ENCODE measurements around the gene OR52I1.

Gene OR52I1, protein sequence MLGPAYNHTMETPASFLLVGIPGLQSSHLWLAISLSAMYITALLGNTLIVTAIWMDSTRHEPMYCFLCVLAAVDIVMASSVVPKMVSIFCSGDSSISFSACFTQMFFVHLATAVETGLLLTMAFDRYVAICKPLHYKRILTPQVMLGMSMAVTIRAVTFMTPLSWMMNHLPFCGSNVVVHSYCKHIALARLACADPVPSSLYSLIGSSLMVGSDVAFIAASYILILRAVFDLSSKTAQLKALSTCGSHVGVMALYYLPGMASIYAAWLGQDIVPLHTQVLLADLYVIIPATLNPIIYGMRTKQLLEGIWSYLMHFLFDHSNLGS

DNA sequence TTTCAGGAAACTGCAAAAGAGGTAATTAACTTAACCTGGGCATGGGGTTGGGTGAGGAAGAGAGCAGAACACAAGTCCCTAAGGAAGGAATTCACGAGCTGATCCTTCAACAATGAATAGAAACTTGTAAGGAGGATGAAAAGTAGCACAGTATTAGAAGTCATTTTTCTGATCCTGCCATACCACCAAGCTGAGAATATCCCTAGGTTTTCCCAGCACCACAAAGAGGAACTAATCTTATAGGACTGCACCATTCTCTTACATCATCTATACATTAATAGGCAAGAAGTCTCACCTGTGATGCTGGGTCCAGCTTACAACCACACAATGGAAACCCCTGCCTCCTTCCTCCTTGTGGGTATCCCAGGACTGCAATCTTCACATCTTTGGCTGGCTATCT lies at the start of gene OR52I1:
TSS of gene OR52I1 (plus strand) at position 301 of the 400 bp plus-strand sequence. CDS start at position 301, 0 bp downstream.
- Histone ChIP-seq H3K4me3 (ENCODE audit: low read length) (no peak within 1 kb of the TSS), H3K27me3 (ENCODE audit: control insufficient read depth, low read length) (no peaks in the 10 kb centered on the region), H3K4me1 (ENCODE audit: control insufficient read depth, low read length) (peaks cover 5% of the 10 kb centered on the region), H4K20me1 (ENCODE audit: control insufficient read depth, insufficient read depth, low read depth, low read length) (no peaks in the 10 kb centered on the region), H3K36me3 (ENCODE audit: control insufficient read depth, low read length) (peaks cover 5% of the 10 kb centered on the region; the same call in 1 of the 2 replicates), H3K9me2 (replicated peaks; ENCODE audit: control insufficient read depth, low read length) (no peaks in the 10 kb centered on the region), H3K9me3 (ENCODE audit: control insufficient read depth, insufficient read depth, low read length) (no peaks in the 10 kb centered on the region), H3K79me2 (ENCODE audit: control insufficient read depth, low read length) (no peaks in the 10 kb centered on the region), H3F3A (ENCODE audit: control insufficient read depth, insufficient read depth) (no peaks in the 10 kb centered on the region), H3K4me2 (ENCODE audit: low read length) (no peak within 1 kb of the TSS), H3K27ac (ENCODE audit: low read depth, low read length) (no peak within 1 kb of the TSS)
- TF ChIP-seq, protein P1, sequence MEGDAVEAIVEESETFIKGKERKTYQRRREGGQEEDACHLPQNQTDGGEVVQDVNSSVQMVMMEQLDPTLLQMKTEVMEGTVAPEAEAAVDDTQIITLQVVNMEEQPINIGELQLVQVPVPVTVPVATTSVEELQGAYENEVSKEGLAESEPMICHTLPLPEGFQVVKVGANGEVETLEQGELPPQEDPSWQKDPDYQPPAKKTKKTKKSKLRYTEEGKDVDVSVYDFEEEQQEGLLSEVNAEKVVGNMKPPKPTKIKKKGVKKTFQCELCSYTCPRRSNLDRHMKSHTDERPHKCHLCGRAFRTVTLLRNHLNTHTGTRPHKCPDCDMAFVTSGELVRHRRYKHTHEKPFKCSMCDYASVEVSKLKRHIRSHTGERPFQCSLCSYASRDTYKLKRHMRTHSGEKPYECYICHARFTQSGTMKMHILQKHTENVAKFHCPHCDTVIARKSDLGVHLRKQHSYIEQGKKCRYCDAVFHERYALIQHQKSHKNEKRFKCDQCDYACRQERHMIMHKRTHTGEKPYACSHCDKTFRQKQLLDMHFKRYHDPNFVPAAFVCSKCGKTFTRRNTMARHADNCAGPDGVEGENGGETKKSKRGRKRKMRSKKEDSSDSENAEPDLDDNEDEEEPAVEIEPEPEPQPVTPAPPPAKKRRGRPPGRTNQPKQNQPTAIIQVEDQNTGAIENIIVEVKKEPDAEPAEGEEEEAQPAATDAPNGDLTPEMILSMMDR (IDR thresholded peaks at IDR 0.05; ENCODE audit: low read depth, low read length, poor library complexity, severe bottlenecking) = no peak
- TF ChIP-seq EZH2phosphoT487 (IDR thresholded peaks at IDR 0.05; ENCODE audit: borderline replicate concordance, low read length) = no peak

DNA sequence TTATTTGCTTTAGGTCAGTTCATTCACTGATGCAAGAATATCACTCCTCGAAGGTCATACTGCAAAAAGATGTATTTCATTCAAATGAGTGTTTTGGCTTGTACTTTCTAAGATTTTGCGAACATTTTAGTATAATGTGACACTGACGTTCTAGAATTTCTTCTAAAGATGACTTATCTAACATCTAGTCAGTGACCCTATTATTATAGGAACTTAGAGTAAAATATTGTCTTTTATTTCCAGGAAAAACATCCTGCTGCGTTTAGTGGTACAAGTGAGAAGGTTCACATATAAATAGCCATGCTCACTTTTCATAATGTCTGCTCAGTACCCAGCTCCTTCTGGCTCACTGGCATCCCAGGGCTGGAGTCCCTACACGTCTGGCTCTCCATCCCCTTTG lies 48.9 kb upstream of the OR52I1 start, which contains the start of gene OR52M1:
TSS of gene OR52M1 (plus strand) at position 301 of the 400 bp plus-strand sequence. CDS start at position 301, 0 bp downstream.
- TF ChIP-seq, protein P1 (IDR thresholded peaks at IDR 0.05; ENCODE audit: low read depth, low read length, poor library complexity, severe bottlenecking) = no peak
- TF ChIP-seq EZH2phosphoT487 (IDR thresholded peaks at IDR 0.05; ENCODE audit: borderline replicate concordance, low read length) = no peak
- Histone ChIP-seq H3K4me1 (ENCODE audit: control insufficient read depth, low read length) (no peaks in the 10 kb centered on the region), H3K27me3 (ENCODE audit: control insufficient read depth, low read length) (0 out of 2 replicates have a peak, but pooled peaks cover 3% of the 10 kb centered on the region), H3K4me2 (ENCODE audit: low read length) (no peak within 1 kb of the TSS), H3K4me3 (ENCODE audit: low read length) (no peak within 1 kb of the TSS), H3F3A (ENCODE audit: control insufficient read depth, insufficient read depth) (no peaks in the 10 kb centered on the region), H3K79me2 (ENCODE audit: control insufficient read depth, low read length) (no peaks in the 10 kb centered on the region), H3K36me3 (ENCODE audit: control insufficient read depth, low read length) (no peaks in the 10 kb centered on the region), H3K27ac (ENCODE audit: low read depth, low read length) (no peak within 1 kb of the TSS), H4K20me1 (ENCODE audit: control insufficient read depth, insufficient read depth, low read depth, low read length) (no peaks in the 10 kb centered on the region), H3K9me2 (replicated peaks; ENCODE audit: control insufficient read depth, low read length) (no peaks in the 10 kb centered on the region; the same call in 1 of the 2 replicates), H3K9me3 (ENCODE audit: control insufficient read depth, insufficient read depth, low read length) (no peaks in the 10 kb centered on the region)

DNA sequence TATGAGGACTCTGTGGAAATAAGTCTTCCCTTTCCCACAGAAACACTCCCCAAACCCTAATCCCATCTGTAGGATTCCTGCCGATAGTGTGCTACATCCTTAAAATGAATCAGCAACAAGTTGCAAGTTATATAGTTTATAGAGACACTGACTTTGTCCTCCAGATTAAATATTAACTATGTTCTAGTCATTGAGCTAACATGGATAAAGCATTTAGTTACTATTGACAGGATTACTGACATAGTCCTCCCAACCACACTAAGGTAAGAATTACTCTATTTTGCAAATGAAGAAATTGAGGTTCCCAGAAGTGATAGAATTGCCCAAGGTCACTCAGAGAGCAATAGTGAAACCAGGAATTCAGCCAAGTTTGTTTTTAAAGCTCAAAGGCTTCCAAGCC lies 47.0 kb upstream of the OR52I1 start:
- Histone ChIP-seq H3K27ac (ENCODE audit: low read depth, low read length) (no peak overlapping the region), H3K36me3 (ENCODE audit: control insufficient read depth, low read length) (no peaks in the 10 kb centered on the region), H3K9me3 (ENCODE audit: control insufficient read depth, insufficient read depth, low read length) (no peaks in the 10 kb centered on the region), H4K20me1 (ENCODE audit: control insufficient read depth, insufficient read depth, low read depth, low read length) (no peaks in the 10 kb centered on the region), H3K79me2 (ENCODE audit: control insufficient read depth, low read length) (no peaks in the 10 kb centered on the region), H3K4me2 (ENCODE audit: low read length) (no peak overlapping the region), H3K4me3 (ENCODE audit: low read length) (no peak overlapping the region), H3K27me3 (ENCODE audit: control insufficient read depth, low read length) (no peaks in the 10 kb centered on the region), H3F3A (ENCODE audit: control insufficient read depth, insufficient read depth) (no peaks in the 10 kb centered on the region), H3K9me2 (replicated peaks; ENCODE audit: control insufficient read depth, low read length) (no peaks in the 10 kb centered on the region; the same call in 1 of the 2 replicates), H3K4me1 (ENCODE audit: control insufficient read depth, low read length) (no peaks in the 10 kb centered on the region)
- no peak for TF ChIP-seq EZH2phosphoT487 (IDR thresholded peaks at IDR 0.05; ENCODE audit: borderline replicate concordance, low read length)
- TF ChIP-seq, protein P1 (IDR thresholded peaks at IDR 0.05; ENCODE audit: low read depth, low read length, poor library complexity, severe bottlenecking) = no peak
